ENCODE results near the gene PWWP2A.
"Not testable (repeated sequence)": the region's sequence is repeated elsewhere in the genome, so short reads cannot be mapped to it uniquely, and the experiment has no call there.

PWWP2A gene

GRCh38 chr5:160152287-160152686, 33.0 kb upstream of the PWWP2A start:
- DNase-seq (ENCODE audit: extremely low read depth, low read depth) = no peak
- no peak for TF ChIP-seq CTCF (IDR thresholded peaks at IDR 0.05; ENCODE audit: low read depth, low read length, missing control alignments)
- H3K4me3 ChIP-seq (replicated peaks; ENCODE audit: low read depth, low read length) = no peak overlapping the region

- no peak for TF ChIP-seq CTCF (IDR thresholded peaks at IDR 0.05; ENCODE audit: low read depth, low read length, missing control alignments)
- H3K4me3 ChIP-seq (replicated peaks; ENCODE audit: low read depth, low read length) = no peak overlapping the region
- no peak for DNase-seq (ENCODE audit: extremely low read depth, low read depth)
These were observed 31.8 kb upstream of the PWWP2A start for GRCh38 chr5:160151017-160151416.

- H3K4me3 ChIP-seq (replicated peaks; ENCODE audit: low read depth, low read length) = no peak overlapping the region
- DNase-seq (ENCODE audit: extremely low read depth, low read depth) = no peak
- TF ChIP-seq CTCF (IDR thresholded peaks at IDR 0.05; ENCODE audit: low read depth, low read length, missing control alignments) = no peak
These were observed 31.1 kb upstream of the PWWP2A start for GRCh38 chr5:160150381-160150780.

GRCh38 chr5:160144436-160144835, 25.2 kb upstream of the PWWP2A start:
- not testable (repeated sequence) for H3K4me3 ChIP-seq (replicated peaks; ENCODE audit: low read depth, low read length); DNase-seq (ENCODE audit: extremely low read depth, low read depth)

- no peak for DNase-seq (ENCODE audit: extremely low read depth, low read depth)
- TF ChIP-seq CTCF (IDR thresholded peaks at IDR 0.05; ENCODE audit: low read depth, low read length, missing control alignments) = no peak
These were observed 15.1 kb upstream of the PWWP2A start for GRCh38 chr5:160134332-160134731.

GRCh38 chr5:160133918-160134304, 14.7 kb upstream of the PWWP2A start:
- no peak overlapping the region for H3K4me3 ChIP-seq (replicated peaks; ENCODE audit: low read depth, low read length)
- DNase-seq (ENCODE audit: extremely low read depth, low read depth) = no peak
- TF ChIP-seq CTCF (IDR thresholded peaks at IDR 0.05; ENCODE audit: low read depth, low read length, missing control alignments) = no peak

More at GRCh38 chr5:160134332-160134731, 15.1 kb upstream of the PWWP2A start:
- no peak overlapping the region for H3K4me3 ChIP-seq (replicated peaks; ENCODE audit: low read depth, low read length)

GRCh38 chr5:160133071-160133917, 14.0 kb upstream of the PWWP2A start:
- no peak for DNase-seq (ENCODE audit: extremely low read depth, low read depth)
- no peak overlapping the region for H3K4me3 ChIP-seq (replicated peaks; ENCODE audit: low read depth, low read length)

More at GRCh38 chr5:160133071-160133917, 14.0 kb upstream of the PWWP2A start:
- TF ChIP-seq CTCF (IDR thresholded peaks at IDR 0.05; ENCODE audit: low read depth, low read length, missing control alignments) = no peak
